NCI-H524 (cell line): ENCODE measurements around the gene CNDP1.
"Not testable (repeated sequence)": the region's sequence is repeated elsewhere in the genome, so short reads cannot be mapped to it uniquely, and the experiment has no call there.

Experiments
- DNase-seq, 2 experiments: peaks; one replicate each; lab custom pipeline; 2025; lab: John Stamatoyannopoulos, UW

CNDP1 gene, protein sequence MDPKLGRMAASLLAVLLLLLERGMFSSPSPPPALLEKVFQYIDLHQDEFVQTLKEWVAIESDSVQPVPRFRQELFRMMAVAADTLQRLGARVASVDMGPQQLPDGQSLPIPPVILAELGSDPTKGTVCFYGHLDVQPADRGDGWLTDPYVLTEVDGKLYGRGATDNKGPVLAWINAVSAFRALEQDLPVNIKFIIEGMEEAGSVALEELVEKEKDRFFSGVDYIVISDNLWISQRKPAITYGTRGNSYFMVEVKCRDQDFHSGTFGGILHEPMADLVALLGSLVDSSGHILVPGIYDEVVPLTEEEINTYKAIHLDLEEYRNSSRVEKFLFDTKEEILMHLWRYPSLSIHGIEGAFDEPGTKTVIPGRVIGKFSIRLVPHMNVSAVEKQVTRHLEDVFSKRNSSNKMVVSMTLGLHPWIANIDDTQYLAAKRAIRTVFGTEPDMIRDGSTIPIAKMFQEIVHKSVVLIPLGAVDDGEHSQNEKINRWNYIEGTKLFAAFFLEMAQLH

DNA sequence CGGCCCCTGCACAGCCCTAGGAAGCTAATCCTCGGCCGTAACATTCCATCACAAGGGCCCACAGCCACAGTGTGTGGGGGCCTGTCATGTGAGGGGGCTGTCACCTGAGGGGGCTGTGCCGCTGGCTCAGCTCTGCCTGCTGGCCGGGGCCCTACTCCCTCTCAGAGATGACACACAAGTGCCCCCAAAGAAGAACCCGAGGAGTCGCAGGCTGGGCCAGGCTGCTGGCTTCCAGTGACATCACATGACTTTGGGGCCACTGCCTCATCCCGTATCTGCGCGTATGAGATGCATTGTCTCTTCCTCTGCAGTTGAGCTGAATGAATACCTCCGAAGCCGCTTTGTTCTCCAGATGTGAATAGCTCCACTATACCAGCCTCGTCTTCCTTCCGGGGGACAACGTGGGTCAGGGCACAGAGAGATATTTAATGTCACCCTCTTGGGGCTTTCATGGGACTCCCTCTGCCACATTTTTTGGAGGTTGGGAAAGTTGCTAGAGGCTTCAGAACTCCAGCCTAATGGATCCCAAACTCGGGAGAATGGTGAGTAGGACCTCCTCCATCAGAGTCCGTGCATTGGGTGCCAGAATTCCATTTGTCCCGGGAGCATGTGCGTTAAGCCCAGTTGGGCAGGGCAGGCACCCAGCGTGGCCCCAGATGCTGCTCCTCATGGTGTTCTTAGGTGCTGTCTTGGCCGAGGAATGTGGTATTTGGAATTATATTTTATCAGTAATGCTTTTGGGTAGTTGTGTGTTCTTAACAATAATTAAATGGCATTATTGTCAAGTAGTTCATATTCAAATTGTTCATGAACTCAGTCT lies at the start of gene CNDP1:
Gene CNDP1 (plus strand): TSS at position 351 of the 820 bp plus-strand sequence. CDS start 168 bp downstream, at position 519.
- no peak for DNase-seq

DNA sequence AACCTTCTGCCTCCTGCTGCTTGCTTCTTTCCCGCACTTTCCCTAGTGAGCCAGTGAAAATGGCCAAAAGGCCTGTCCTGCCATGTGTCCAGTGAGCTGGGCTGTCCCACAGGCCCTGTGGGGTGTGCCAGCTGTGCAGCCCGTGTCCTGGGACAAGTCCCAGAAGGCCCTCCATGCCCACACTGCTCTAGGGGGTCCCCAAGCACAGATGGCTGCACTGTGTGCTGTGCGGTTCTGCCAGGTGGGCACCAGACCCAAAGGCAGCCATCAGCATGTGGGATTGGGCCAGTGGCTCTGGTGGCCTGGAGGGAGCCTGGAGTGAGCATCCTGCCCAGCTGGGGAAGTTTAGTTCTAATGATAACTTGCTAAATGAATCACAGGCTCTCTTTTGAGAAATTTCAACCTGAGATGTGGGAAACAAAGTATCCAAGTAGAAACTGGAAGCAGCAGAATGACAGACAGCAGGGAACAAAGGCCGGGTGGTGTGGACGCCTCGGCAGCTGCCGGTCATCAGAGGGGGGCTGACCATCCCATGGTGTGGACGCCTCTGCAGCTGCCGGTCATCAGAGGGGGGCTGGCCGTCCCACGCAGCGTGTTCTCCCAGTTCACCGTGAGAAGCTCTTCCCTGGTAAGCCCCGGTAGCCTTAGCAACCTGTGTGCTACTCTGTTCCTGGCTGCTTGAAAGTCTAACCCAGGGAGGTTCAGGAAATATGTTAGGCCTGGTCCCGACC lies 48.0 kb upstream of the CNDP1 start:
- no peak for DNase-seq

DNA sequence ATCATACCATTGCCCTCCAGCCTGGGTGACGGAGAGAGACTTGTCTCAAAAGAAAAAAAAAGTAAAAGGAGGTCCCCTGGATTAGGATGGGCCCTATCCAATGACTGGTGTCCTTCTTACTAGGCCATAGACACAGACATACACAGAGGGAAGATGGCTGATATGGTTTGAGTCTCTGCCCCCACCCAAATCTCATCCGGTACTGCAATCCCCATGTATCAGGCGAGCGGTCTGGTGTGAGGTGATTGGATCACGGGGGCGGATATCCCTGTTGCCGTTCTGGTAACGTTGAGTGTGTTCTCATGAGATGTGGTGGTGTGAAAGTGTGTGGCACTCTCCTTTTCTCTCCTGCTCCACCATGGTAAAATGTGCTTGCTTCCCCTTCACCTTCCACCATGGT lies 45.9 kb upstream of the CNDP1 start:
- no peak for DNase-seq

DNA sequence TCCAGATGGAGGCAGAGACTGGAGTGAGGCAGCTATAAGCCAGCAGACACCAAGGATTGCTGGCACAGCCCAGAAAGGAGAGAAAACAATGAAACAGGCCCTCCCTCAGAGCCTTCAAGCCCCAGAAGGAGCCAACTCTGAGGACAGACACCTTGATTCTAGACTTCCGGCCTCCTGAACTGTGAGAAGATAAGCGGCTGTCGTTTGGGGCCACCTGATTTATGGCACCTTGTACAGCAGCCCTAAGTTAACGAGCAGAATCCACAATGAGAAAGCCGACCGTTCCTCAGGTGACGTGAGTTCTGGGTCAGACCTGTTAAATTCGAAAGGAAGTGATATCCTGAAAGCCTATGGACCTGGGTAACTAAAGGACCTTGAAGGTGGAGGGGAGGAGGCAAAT lies 45.4 kb upstream of the CNDP1 start:
- no peak for DNase-seq

DNA sequence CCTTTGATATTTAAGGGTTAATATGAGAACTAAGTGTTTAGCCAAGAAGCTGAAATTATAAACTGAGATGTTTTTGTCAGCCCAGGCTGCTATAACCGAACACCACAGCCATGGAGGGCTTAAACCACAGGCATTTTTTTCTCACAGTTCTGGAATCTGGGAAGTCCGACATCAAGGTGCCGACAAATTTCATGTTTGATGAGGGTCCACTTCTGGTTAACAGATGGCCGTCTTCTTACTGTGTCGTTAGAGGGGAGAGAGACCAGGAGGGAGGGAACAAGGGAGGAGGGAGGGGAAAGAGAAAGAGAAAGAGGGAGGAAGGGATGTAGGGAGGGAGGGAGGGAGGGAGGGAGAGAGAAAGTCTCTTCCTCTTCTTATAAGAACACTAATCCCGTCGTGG lies 44.6 kb upstream of the CNDP1 start:
- peak; percentile 25 to 42 for DNase-seq

DNA sequence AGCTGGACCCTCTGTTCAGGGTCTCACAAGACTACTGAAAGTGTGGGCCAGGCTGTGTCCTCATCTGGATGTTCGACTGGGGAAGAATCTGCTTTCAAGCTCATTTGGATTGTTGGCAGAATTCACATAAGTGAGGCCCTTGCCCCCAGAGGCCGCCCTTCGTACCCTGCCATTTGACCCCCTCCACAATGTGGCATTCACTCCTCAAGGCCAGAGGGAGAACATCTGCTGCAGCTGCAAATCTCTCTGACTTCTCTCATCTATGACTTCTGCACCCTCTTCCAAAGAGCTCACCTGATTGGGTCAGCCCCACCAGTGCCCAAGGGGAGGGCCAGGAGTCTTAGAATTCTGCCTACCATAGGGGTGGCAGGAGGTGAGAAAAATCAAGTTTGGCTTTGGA lies 42.0 kb upstream of the CNDP1 start:
- DNase-seq: no peak

DNA sequence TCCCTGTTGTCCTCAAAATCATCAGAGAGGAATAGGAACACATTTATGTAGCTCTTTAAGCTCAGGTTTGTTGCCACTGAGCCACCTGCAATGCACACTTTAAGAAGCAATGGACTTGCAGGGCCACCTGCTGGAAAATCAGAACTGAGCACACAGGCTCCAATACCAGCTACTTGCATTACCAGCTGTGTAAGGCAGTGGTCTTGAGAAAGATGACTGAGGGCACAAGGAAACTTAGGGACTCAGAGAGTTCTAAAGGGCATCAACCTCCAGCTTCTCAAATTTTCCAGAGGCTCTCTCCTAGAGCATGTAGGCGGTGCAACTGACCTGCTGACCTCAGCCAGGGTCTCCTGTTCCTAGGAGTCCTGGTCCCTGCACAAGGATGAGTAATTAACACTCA lies 40.6 kb upstream of the CNDP1 start:
- DNase-seq: peak; percentile 24 to 73

DNA sequence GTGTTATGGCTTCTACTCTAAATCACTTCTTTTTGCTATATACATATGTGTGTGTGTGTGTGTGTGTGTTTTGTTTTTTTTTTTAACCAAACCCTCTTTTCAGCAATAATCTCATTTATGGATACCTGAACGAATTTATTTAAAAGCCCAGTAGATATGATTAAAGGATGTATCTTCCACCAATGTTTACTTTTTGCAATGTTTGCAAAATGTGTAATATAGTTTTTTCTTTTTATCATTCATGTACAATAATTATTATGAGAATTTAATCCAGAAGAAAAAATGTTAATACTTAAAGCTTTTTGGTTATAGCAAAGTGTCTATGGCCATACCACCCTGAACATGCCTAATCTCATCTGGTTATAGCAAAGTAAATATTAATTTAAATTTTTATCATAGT lies 39.8 kb upstream of the CNDP1 start:
- DNase-seq: no peak

DNA sequence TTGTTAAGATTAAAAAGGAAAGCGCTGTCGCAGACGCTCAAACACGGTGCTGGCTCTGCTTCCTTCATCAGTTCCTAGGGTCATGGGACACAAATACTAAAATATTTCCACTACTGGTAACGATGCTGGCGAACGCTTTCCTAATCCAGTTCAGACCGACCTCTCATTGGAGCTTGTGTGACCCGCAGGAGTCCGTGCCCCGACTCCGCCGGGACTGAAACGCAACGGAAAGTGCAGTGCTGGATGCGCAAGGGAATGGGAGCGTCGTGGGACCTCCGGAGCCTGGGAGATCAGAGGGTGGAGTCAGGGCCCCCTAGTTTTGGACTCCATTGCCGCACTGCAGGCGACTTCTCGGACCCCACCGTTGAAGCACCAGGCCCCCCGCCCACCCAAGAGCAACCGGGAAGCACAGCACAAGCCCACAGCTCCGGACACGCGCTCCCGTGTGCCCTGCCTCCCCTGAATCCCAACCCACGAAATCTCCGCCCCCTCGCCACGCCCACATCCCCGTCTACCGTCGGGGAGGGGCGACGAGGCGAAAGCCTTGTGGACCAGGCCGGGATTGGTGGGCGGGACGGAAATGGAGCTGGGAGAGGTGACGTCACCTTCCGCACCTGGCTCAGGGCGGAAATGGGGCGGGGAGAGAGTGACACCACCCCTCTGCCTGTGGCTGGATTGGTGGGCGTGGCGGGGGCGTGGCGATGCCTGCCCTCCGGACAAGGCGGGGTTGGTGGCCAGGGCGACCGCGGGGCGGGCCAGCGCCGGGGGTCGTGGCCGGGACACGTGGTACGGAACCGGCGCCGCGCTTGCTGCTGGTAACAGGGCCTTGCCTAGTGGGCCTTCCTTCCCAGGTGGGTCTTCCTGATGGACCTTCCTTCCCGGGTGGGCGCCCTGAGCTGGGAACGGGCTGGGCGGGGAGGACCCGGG lies 38.5 kb upstream of the CNDP1 start, which contains the start of gene CNDP2:
Gene CNDP2 (plus strand): TSS at position 783 of the 927 bp plus-strand sequence. CDS start 3,611 bp downstream, outside the sequence.
- DNase-seq: peak; percentile 93 to 96

DNA sequence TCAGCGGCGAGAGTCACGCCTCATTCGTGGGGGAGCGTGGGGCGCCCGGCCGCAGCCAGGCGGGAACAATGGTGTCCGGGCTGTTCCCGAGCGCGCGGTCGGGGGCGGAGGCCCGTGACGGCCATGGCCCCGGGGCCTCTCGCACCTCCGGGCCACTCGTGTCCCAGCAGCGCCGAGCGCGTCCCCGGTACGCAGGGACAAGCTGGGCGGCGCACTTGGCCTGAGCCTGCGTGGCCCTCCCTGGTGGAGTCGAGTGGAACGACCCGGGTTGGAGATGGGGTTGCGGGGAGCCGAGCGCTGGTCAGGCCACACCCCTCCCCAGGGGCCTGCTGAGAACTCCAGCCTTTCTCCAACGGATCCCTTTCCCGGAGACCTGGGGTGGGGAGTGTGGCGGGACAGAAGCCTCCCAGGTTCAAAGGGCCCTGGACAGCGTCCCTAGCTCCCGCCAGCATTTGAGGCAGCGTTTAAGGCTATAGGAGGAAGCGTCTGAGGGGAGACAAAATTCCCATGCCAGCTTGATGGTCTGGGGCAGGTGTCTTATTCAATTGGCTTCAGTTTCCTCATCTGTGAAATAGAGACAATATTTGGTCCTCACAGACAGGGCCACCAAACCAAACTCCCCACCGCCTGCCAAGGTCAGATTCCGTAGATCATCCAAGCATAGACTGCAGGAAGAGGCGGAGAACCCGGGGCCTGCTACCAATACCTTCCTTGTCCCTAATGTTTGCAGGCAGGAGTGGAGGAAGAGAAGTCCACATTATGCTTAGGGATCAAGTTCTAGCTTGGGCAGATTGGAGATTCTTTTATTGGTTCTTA lies 37.6 kb upstream of the CNDP1 start:
- peak in 1 of 2 experiments; percentile 45 for DNase-seq

DNA sequence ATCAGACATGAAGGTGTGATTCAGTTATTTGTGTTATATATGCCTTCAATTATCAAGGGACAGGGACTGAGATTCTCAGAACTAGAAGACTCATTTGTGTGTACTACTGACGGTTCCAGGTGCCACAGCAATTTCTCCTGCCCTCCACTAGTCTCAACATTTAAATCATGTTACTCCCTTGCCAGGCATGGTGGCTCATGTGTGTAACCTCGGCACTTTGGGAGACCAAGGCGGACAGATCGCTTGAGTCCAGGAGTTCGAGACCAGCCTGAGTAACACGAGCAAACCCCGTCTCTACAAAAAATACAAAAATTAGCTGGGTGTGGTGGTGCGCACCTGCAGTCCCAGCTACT lies 37.0 kb upstream of the CNDP1 start:
- no peak for DNase-seq

DNA sequence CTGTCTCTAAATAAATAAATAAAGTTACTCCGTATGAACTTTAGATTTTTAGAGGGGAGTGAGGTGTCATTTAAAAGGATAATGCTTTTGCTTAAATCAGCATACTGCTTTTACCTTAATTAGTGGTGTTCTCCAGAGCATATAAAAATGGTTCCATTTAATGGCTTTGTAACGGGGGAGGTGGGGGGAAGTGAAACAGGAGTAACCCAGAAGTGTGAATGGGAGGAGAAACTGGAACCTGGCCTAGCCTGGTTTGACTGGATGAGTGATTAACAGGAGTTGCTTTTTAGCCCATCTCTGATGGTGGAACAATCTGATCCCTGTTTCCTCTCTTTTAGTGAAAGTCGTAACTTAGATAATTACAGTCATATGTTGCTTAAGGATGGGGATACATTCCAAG lies 36.5 kb upstream of the CNDP1 start:
- DNase-seq: no peak

DNA sequence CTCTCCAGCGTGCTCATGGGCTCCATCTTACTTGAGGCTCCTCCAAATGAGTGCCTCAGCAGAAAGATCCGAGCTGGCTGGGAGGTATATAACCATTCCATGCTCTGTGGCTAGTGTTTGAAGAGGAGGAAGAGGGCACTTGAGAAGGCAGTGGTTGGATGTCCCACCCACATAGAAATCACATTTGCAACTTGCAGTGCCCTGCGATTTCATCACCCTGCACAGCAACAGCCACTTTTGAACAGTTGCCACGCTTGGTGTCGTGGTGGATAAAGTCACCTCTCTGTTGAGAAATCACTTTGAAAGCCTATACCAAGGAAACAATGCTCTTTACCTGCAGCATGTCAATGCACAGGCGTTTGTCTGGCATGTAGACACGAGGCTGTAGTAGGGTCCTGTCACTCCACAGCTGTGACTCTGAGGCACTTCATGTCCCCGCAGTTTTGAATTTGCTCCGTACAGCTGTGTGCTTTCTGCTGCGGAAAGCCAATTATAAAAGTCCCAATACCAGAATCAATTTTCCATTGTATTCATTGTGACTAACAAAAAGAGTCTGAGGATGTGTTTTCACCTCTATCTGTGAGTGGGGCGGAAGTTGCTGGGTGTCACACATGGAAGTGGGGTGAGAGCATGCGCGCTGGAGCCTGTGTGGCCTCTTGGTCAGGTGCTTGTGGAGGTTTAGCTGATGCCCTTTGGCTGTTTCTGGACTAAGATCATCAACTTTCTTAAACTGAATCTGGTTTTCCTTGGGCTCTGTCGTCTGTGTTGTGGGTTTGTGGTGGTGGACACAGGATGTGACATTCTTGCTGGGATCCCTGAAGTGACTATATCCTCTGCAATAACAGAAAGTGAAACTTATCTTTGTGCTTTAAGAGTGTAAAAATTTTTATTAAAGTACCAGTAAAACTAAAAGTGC lies 35.3 kb upstream of the CNDP1 start:
- DNase-seq: no peak

DNA sequence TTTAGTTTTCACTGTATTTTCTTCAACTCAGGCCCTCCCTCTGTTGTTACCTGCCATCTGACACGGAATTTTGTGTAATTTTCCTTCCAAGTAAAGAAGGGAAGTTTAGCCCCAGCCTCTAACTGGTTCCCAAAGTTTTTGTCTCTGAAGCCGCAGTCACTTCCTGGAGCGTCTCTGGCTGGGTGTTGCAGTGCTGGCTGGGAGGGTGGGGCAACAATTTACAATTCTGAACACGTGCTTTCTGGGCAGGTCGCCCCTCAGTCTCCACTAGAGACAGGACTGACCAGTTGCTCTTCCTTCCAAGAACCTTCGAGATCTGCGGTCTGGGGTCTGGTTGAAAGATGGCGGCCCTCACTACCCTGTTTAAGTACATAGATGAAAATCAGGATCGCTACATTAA lies 34.7 kb upstream of the CNDP1 start:
- no peak for DNase-seq

DNA sequence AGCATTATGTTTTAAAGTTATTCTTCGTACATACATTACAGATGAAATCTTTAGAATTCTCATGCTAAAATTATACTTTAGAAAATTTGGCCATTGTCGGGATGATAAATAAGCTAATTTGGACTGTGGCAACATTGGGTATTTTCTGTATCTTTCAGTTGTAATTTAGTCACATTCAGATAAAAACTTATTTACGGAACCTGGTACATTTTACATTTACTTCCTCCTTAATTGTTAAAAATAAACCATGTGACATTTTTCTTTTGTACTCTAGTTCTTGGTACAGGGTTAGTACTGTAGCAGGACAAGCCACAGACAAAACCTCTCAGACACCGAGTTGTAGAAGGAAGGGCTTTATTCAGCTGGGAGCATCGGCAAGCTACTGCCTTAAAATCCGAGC lies 33.9 kb upstream of the CNDP1 start:
- no peak for DNase-seq

DNA sequence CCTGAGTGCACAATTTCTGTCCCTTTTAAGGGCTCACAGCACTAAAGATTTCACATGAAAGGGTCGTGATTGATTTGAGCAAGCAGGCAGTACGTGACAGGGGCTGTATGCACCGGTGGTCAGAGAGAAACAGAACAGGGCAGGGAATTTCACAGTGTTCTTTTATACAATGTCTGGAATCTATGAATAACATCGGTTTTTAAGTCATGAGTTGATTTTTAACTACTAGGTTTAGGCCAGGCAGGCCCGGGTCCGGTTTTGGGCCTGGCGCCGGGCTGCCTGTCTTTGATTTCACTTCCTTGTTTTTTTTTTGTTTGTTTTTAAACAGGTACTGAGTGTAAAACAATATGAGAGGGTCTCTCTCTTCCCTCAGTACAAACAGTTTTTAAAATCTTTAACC lies 33.5 kb upstream of the CNDP1 start:
- not testable (repeated sequence) for DNase-seq

DNA sequence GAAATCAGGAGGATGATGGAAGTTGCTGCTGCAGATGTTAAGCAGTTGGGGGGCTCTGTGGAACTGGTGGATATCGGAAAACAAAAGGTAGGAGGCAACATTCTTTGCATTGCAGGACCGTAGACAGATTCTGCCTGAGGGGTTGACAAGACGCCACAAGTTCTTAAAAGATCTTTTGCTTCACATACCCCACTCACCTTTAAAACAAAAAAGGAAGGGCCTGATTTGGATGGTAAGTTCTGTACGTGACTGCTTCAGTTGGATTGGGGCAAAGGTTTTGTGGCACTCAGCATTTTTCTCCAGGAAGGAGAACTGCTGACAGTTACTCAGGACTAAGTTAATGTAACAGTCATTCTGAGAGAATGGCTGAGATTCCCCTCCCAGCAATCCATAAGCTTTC lies 32.9 kb upstream of the CNDP1 start:
- no peak for DNase-seq

DNA sequence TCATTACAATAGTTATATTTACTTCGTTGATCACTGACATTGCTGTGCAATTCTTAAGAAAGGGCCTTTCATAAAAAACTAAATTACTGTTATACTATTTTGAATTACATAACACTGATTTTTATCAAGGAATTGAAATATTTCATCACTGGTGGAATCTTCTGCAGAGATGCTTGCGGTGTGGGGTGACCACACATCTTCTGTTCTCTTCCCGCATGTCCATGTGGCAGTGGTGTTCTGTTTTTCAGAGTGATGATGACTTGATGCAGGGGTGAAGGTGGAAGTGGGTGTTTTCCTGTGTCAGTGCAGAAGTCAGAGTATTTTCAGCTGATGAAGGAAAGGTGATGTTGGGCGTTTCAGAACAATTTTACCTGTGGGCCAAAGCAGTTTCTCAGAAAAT lies 31.2 kb upstream of the CNDP1 start:
- DNase-seq: no peak

DNA sequence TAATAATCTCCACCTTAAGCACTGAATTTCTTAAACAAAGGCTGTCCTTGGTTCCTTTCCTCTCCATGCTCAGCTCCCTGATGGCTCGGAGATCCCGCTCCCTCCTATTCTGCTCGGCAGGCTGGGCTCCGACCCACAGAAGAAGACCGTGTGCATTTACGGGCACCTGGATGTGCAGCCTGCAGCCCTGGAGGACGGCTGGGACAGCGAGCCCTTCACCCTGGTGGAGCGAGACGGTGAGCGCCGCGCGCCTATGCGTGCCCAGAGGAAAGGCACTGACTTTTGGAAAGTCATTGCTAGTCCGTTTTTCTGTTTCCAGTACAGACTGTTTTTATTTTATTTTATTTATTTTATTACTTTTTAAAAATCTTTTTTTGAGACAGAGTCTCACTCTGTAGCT lies 28.5 kb upstream of the CNDP1 start:
- no peak for DNase-seq
